ENCODE measurements around the gene MFN2.

GRCh38 chr1:11952455-11953109 is 27.7 kb upstream of the MFN2 start:
- no peak for TF ChIP-seq CTCF (IDR thresholded peaks at IDR 0.05)
- no peak for TF ChIP-seq POLR2A (IDR thresholded peaks at IDR 0.05)
